Thoracic aorta (tissue), 2 donors: Measurements from ENCODE around the gene SPATA20. TPM values are rescaled to one million over a fixed set of nuclear protein-coding genes. Genes with fewer than 3 reads are reported as not detected.

Source experiments
- ATAC-seq: fragments of 150-250 bp; one replicate; pipeline ENCODE4 v1.8.0; 2017; ENCODE audit warnings: low read depth; ENCODE audit not compliant: insufficient number of reproducible peaks, low FRiP score
- DNase-seq: peaks from one replicate; pipeline ENCODE4 v3.0.0-alpha.2; 2020; ENCODE audit warnings: low spot score
- H3K27ac ChIP-seq, 2 donors: fragments of 200-600 bp; sonication (generic); 1 replicate in 1 of 2; 2 replicates in 1 of 2; pipeline ENCODE4 v1.5.1; 2016; ENCODE audit warnings: mild to moderate bottlenecking in 2 of 2, moderate library complexity in 2 of 2
- H3K27me3 ChIP-seq: fragments of 200-600 bp; sonication (generic); replicated peaks from 2 replicates; pipeline ENCODE4 v1.6.0; 2016; ENCODE audit warnings: mild to moderate bottlenecking; ENCODE audit not compliant: insufficient read depth
- H3K36me3 ChIP-seq: fragments of 200-600 bp; sonication (generic); one replicate; pipeline ENCODE4 v1.5.1; 2016
- H3K4me1 ChIP-seq, 2 donors: fragments of 200-600 bp; sonication (generic); 1 replicate in 1 of 2; 2 replicates in 1 of 2; pipeline versions ENCODE4 v1.5.1 to v1.6.0; 2016; ENCODE audit warnings: low read depth in 2 of 2, mild to moderate bottlenecking in 1 of 2; ENCODE audit not compliant: control insufficient read depth in 1 of 2
- H3K4me3 ChIP-seq: fragments of 200-600 bp; sonication (generic); 2 replicates; pipeline ENCODE4 v1.5.1; 2016; ENCODE audit warnings: mild to moderate bottlenecking
- H3K9me3 ChIP-seq: fragments of 200-600 bp; sonication (generic); 2 replicates; pipeline ENCODE4 v1.5.1; 2016
- total RNA-seq, 2 donors: library from RNA; depleted of rRNA; stranded (reverse); fragments of >200 nt; gene quantifications; one replicate each; pipeline versions ENCODE4 v1.1.0 to v1.2.3, GENCODE V29; 2016
- TF ChIP-seq, protein P1 (sequence below): fragments of 200-600 bp; sonication (generic); IDR thresholded peaks from one replicate; pipeline ENCODE4 v1.5.1; 2019; ENCODE audit warnings: antibody characterized with exemption

SPATA20 gene
- total RNA-seq, 2 donors from 2014 or later = 82.8 to 118 TPM

GRCh38 chr17:50566886-50567285 is 19.9 kb downstream of the SPATA20 start:
- H3K27ac ChIP-seq = no peak overlapping the region
- H3K9me3 ChIP-seq = no peaks in the 10 kb centered on the region
- H3K36me3 ChIP-seq = no peaks in the 10 kb centered on the region
- TF ChIP-seq, protein P1, sequence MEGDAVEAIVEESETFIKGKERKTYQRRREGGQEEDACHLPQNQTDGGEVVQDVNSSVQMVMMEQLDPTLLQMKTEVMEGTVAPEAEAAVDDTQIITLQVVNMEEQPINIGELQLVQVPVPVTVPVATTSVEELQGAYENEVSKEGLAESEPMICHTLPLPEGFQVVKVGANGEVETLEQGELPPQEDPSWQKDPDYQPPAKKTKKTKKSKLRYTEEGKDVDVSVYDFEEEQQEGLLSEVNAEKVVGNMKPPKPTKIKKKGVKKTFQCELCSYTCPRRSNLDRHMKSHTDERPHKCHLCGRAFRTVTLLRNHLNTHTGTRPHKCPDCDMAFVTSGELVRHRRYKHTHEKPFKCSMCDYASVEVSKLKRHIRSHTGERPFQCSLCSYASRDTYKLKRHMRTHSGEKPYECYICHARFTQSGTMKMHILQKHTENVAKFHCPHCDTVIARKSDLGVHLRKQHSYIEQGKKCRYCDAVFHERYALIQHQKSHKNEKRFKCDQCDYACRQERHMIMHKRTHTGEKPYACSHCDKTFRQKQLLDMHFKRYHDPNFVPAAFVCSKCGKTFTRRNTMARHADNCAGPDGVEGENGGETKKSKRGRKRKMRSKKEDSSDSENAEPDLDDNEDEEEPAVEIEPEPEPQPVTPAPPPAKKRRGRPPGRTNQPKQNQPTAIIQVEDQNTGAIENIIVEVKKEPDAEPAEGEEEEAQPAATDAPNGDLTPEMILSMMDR = no peak
- no peaks in the 10 kb centered on the region for H3K27me3 ChIP-seq
- H3K4me3 ChIP-seq = no peak overlapping the region
- H3K4me1 ChIP-seq = peaks cover 3 to 22% of the 10 kb centered on the region in 2 donors
- DNase-seq = no peak
- ATAC-seq = no peak

GRCh38 chr17:50568659-50569058 is 21.7 kb downstream of the SPATA20 start:
- Histone ChIP-seq H3K27me3 (no peaks in the 10 kb centered on the region), H3K9me3 (no peaks in the 10 kb centered on the region), H3K4me1 (peaks cover 0 to 19% of the 10 kb centered on the region in 2 donors), H3K36me3 (no peaks in the 10 kb centered on the region), H3K4me3 (no peak overlapping the region), H3K27ac (no peak overlapping the region)
- TF ChIP-seq, protein P1 = no peak
- DNase-seq (no peak), ATAC-seq (no peak)

GRCh38 chr17:50569592-50569991 is 22.6 kb downstream of the SPATA20 start:
- no peaks in the 10 kb centered on the region for H3K36me3 ChIP-seq
- H3K4me3 ChIP-seq = no peak overlapping the region
- H3K27ac ChIP-seq = no peak overlapping the region
- H3K4me1 ChIP-seq = peaks cover 0 to 12% of the 10 kb centered on the region in 2 donors
- TF ChIP-seq, protein P1 = no peak
- ATAC-seq = no peak
- DNase-seq = no peak
- H3K27me3 ChIP-seq = no peaks in the 10 kb centered on the region
- H3K9me3 ChIP-seq = no peaks in the 10 kb centered on the region

- peaks cover 0 to 7% of the 10 kb centered on the region in 2 donors for H3K4me1 ChIP-seq
- DNase-seq (no peak), ATAC-seq (no peak)
- TF ChIP-seq, protein P1 = no peak
- no peaks in the 10 kb centered on the region for H3K9me3 ChIP-seq
- no peaks in the 10 kb centered on the region for H3K36me3 ChIP-seq
- H3K4me3 ChIP-seq = no peak overlapping the region
- H3K27me3 ChIP-seq = no peaks in the 10 kb centered on the region
- H3K27ac ChIP-seq = no peak overlapping the region
Measured at GRCh38 chr17:50570032-50570431, 23.1 kb downstream of the SPATA20 start.

DNA sequence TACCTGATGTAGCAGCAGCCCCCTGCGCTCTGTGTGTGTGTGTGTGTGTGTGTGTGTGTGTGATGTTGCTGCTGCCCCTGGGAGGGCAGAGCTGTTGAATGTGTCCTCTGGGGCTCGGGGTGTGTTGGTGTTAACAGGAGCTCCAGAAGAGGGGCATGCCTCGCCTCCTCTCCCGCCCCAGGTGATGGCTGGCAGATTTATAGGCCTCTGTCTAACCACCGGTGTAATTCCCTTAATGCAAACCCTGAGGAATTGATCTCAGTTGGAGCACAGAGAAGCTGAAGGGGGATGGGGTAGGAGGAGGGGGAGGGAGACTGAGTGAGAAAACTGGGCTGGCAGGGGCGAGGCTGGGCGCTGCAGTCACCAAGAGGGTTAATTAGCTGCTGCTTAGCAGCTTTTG is 23.6 kb downstream of the SPATA20 start:
- TF ChIP-seq, protein P1 = no peak
- H3K9me3 ChIP-seq = no peaks in the 10 kb centered on the region
- no peak overlapping the region for H3K4me3 ChIP-seq
- no peaks in the 10 kb centered on the region for H3K27me3 ChIP-seq
- H3K27ac ChIP-seq = no peak overlapping the region
- DNase-seq (no peak), ATAC-seq (no peak)
- no peaks in the 10 kb centered on the region for H3K36me3 ChIP-seq
- peaks cover 0 to 3% of the 10 kb centered on the region in 2 donors for H3K4me1 ChIP-seq
